Ovary (tissue), 9 donors: Measurements from ENCODE around the gene FAM13C. TPM values are rescaled to one million over a fixed set of nuclear protein-coding genes. Genes with fewer than 3 reads are reported as not detected.

Source experiments
- DNase-seq, 5 donors: peaks; one replicate each; pipeline ENCODE4 v3.0.0-alpha.2; 2019 to 2020
- H3K27ac ChIP-seq, 2 donors: fragments of 200-600 bp; one replicate each; pipeline versions ENCODE4 v1.5.1 to v1.8.0; 2019 to 2022
- H3K27me3 ChIP-seq: fragments of 200-600 bp; one replicate; pipeline ENCODE4 v1.8.0; 2022
- H3K36me3 ChIP-seq: fragments of 200-600 bp; sonication (generic); one replicate; pipeline ENCODE4 v1.5.1; 2019
- H3K4me1 ChIP-seq: one replicate; pipeline ENCODE4 v1.8.1; 2013; ENCODE audit warnings: mild to moderate bottlenecking, moderate library complexity; ENCODE audit not compliant: insufficient read depth
- H3K4me3 ChIP-seq: fragments of 200-600 bp; sonication (generic); one replicate; pipeline ENCODE4 v1.5.1; 2017
- H3K9me3 ChIP-seq, 2 donors: fragments of 200-600 bp in 1 of 2; sonication (generic) in 1 of 2; one replicate each; pipeline versions ENCODE4 v1.5.1 to v1.8.1; 2013 to 2019; ENCODE audit warnings: mild to moderate bottlenecking in 1 of 2, moderate library complexity in 1 of 2
- EP300 ChIP-seq: sonication (generic); formaldehyde crosslinking; IDR thresholded peaks from one replicate; pipeline ENCODE4 v1.6.1; 2017; ENCODE audit warnings: antibody characterized with exemption
- POLR2A ChIP-seq: fragments of 450-650 bp; IDR thresholded peaks from one replicate; pipeline ENCODE4 v1.6.1; 2017; ENCODE audit warnings: antibody characterized with exemption, mild to moderate bottlenecking, moderate library complexity
- WGBS, 3 donors: extraction: QIAGEN DNeasy Blood & Tissue Kit in 1 of 3; methylation state at CpG; one replicate each; pipeline versions ENCODE4 v1.1.5 to v1.1.7; 2013 to 2017; 5-methylcytosine and 5-hydroxymethylcytosine counted together
- intact Hi-C, 4 donors: fragments of 100-400 bp; cut with DNase I; formaldehyde crosslinking; loops; one replicate each; pipeline versions ENCODE4 v1.11.0 to v1.15.1; 2022 to 2023
- polyA plus RNA-seq, 2 donors: library from polyadenylated mRNA; stranded (reverse); fragments of 200-250 nt in 1 of 2; fragments of 350-450 nt in 1 of 2; fragmentation: Illumina TruSeq in 1 of 2; extraction: RNeasy Lipid Tissue Mini Kit (QIAGEN cat#74804) in 1 of 2; gene quantifications; one replicate each; pipeline ENCODE4 v1.2.3, GENCODE V29; 2013 to 2014
- total RNA-seq, 7 donors: library from RNA; depleted of rRNA in 2 of 7; stranded (reverse); fragments of >200 nt in 2 of 7; fragmentation: NEBNext Ultra II Directional in 3 of 7; extraction: Animal tissue kit (Norgen Biotek cat#: 25700) in 3 of 7; gene quantifications; one replicate each; pipeline versions ENCODE4 v1.1.0 to v1.2.4, GENCODE V29; 2016 to 2023
- TF ChIP-seq, protein P1 (sequence below), 3 donors: fragments of 450-650 bp in 2 of 3; fragments of 200-600 bp in 1 of 3; IDR thresholded peaks; one replicate each; pipeline versions ENCODE4 v1.5.1 to v1.8.0; 2016 to 2022; ENCODE audit warnings: antibody characterized with exemption in 3 of 3, mild to moderate bottlenecking in 1 of 3
- donor health status: DM: no; HTN: no; CAD: no; lungs with moderate emphysema.
- donor health status: DM: no; HTN: no; CAD: no.
- donor health status: Bipolar disorder and iron deficiency.
- donor health status: DM: yes; HTN: yes; CAD: no.
- donor health status: DM: no; HTN: no; CAD: no.
- donor health status: DM: yes; HTN: yes; CAD: no.

The FAM13C gene
- total and polyA plus RNA-seq, 9 donors = 11.9 to 35.2 (median 20.2) TPM

DNA sequence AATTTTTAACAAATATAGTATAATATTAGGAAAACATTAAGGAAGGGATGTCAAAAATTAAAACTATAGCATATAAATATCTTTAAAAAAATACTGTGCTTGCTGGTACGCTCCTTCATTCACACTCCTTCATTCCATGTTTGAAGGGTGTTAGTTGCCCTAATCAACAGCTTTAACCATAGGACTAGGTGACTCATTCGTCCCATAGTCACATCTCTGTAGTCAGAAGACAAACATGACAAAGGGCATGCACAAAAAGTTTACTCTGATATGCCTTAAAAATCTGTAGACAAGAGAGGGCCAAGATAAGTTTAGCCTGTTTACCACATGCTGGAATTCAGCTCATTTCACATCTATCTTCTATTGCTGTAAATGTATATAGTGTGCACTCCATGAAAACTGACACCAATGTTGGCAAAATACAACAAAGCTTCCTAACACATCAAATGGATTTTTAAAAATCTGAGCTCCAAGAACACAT lies 646 bp downstream of the FAM13C start:
- DNase-seq = no peak
- Histone ChIP-seq H3K36me3 (no peaks in the 10 kb centered on the region), H3K27me3 (no peaks in the 10 kb centered on the region), H3K4me1 (peaks cover 14% of the 10 kb centered on the region), H3K27ac (peak overlapping the region in 1 of 2 donors; percentile 88), H3K9me3 (no peaks in the 10 kb centered on the region), H3K4me3 (peak overlapping the region; percentile 64)
- 29 to 38% (median 35%) methylated on average over 2 of the region's 2 CpGs for WGBS, 3 donors
- intact Hi-C loops = no loop called here
- TF ChIP-seq, protein P1, sequence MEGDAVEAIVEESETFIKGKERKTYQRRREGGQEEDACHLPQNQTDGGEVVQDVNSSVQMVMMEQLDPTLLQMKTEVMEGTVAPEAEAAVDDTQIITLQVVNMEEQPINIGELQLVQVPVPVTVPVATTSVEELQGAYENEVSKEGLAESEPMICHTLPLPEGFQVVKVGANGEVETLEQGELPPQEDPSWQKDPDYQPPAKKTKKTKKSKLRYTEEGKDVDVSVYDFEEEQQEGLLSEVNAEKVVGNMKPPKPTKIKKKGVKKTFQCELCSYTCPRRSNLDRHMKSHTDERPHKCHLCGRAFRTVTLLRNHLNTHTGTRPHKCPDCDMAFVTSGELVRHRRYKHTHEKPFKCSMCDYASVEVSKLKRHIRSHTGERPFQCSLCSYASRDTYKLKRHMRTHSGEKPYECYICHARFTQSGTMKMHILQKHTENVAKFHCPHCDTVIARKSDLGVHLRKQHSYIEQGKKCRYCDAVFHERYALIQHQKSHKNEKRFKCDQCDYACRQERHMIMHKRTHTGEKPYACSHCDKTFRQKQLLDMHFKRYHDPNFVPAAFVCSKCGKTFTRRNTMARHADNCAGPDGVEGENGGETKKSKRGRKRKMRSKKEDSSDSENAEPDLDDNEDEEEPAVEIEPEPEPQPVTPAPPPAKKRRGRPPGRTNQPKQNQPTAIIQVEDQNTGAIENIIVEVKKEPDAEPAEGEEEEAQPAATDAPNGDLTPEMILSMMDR (IDR thresholded peaks at IDR 0.05) = no peak
- TF ChIP-seq EP300 = no peak
- no peak for TF ChIP-seq POLR2A

DNA sequence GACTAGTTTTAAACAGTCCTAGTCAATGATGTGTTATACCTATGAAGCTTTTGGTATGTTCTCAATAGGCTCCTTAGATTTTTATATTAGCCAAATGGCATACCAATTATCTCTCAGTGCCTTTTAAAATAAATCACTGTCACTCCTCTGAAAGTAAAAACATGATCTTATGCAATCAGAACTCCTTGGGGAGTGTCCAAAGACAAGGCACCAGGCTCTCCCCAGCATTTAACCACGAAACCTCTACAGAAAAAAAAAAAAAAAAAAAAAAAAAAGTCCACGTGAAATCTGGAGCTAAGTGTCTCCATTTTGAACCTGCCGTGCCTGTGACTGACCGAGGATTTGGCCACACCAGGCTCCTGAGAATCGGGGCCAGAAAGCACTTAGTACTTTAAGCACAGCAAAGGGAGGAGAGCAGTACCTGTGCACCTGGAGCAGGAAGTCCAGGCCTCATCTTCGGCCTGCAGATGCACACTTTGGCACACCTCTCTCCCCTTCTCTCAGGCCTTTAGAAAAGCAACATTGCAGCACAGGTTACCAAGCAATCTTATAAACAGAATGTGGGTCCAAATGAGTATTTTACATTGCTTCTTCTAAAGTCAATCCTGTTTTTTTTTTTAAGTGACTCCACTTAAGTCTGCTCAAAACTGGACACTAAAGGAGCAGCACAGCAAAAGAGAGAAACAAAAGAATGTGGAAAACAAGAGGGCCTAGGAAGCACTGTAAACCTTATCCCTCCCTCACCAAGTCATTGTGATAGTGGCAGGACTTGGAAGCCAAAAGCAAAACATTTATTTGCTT lies 1.5 kb downstream of the FAM13C start:
- intact Hi-C loops = no loop called here
- DNase-seq = no peak
- H3K27ac ChIP-seq = peak overlapping the region in 1 of 2 donors; percentile 88
- 35 to 43% (median 35%) methylated on average over 6 of the region's 6 CpGs for WGBS, 3 donors
- no peaks in the 10 kb centered on the region for H3K27me3 ChIP-seq
- H3K9me3 ChIP-seq = no peaks in the 10 kb centered on the region
- H3K4me3 ChIP-seq = peak overlapping the region; percentile 64
- H3K4me1 ChIP-seq = peaks cover 14% of the 10 kb centered on the region
- H3K36me3 ChIP-seq = no peaks in the 10 kb centered on the region
- TF ChIP-seq POLR2A (no peak), EP300 (no peak)
- TF ChIP-seq, protein P1 (IDR thresholded peaks at IDR 0.05) = no peak

DNA sequence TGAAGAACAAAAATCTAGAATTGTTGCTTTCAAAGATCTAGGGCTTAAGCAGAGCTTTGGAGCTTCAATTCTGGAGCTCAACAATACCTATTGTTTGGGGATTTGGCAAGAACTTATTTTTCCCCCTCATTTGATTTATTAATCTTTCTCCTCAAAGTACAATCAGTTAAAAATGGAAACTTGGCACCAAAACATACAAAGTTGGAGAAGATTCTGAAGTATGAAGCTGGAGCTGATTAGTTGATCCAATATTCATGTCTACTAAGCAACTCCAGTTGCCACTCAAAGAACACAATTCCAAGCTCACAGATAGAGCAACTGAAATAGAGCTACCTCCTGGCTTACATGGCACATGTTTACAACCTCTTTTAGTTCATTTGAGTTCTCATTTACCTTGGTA lies 3.8 kb downstream of the FAM13C start:
- TF ChIP-seq POLR2A = no peak
- TF ChIP-seq, protein P1 (IDR thresholded peaks at IDR 0.05) = no peak
- no peak for TF ChIP-seq EP300
- H3K9me3 ChIP-seq = no peaks in the 10 kb centered on the region
- DNase-seq = no peak
- H3K4me3 ChIP-seq = no peak overlapping the region
- H3K27ac ChIP-seq = peak overlapping the region in 1 of 2 donors; percentile 6
- peaks cover 14% of the 10 kb centered on the region for H3K4me1 ChIP-seq
- intact Hi-C loops = no loop called here
- no peaks in the 10 kb centered on the region for H3K36me3 ChIP-seq
- H3K27me3 ChIP-seq = no peaks in the 10 kb centered on the region

DNA sequence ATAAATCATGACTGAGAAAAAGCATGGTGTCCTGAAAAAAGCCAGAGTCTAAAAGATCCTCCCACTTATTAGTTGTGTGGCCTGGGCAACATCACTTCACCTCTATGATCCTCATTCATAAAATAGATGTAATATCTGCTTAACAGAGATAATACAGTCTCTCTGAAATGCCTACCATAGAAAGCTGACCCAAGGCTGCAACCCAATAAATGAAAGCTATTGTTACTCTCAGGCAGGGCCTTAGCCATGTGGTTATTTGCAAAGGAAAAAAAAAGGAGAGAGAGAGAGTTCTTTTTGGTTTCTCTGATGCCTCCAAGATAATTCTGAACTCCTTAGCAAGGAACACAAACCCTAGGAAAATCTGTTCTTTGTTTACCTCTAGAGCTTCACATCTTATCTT lies 7.9 kb downstream of the FAM13C start:
- no peak for DNase-seq
- Histone ChIP-seq H3K36me3 (no peaks in the 10 kb centered on the region), H3K27me3 (no peaks in the 10 kb centered on the region), H3K9me3 (no peaks in the 10 kb centered on the region), H3K4me1 (peaks cover 3% of the 10 kb centered on the region), H3K27ac (no peak overlapping the region), H3K4me3 (no peak overlapping the region)
- intact Hi-C loops = no loop called here
- TF ChIP-seq, protein P1 (IDR thresholded peaks at IDR 0.05) = no peak
- no peak for TF ChIP-seq POLR2A
- no peak for TF ChIP-seq EP300
